Kidney (tissue), 14 donors: ENCODE data around the gene KCNJ8. TPM values are rescaled to one million over a fixed set of nuclear protein-coding genes. Genes with fewer than 3 reads are reported as not detected.
"Not testable (repeated sequence)": the region's sequence is repeated elsewhere in the genome, so short reads cannot be mapped to it uniquely, and the experiment has no call there.

Experiments used
- DNase-seq, 5 donors: peaks; one replicate each; pipeline ENCODE4 v3.0.0-alpha.2; 2013 to 2020
- FAIRE-seq: peaks from 2 replicates; lab custom pipeline; 2012; peaks lifted over from hg19 to GRCh38; lab: Jason Lieb, UNC
- H3K27ac ChIP-seq, 2 donors: one replicate each; pipeline ENCODE4 v1.7.0; 2013; ENCODE audit warnings: low read depth in 2 of 2, low read length in 2 of 2, inconsistent platforms in 1 of 2
- H3K27me3 ChIP-seq: one replicate; pipeline ENCODE4 v1.7.1; 2013; ENCODE audit warnings: low read length, inconsistent platforms; ENCODE audit not compliant: control insufficient read depth, insufficient read depth
- H3K36me3 ChIP-seq, 3 donors: one replicate each; pipeline versions ENCODE4 v1.7.0 to v1.7.1; 2013; ENCODE audit warnings: low read length in 3 of 3, control low read depth in 1 of 3, inconsistent platforms in 1 of 3; ENCODE audit not compliant: insufficient read depth in 3 of 3, control insufficient read depth in 2 of 3
- H3K4me1 ChIP-seq, 3 donors: one replicate each; pipeline versions ENCODE4 v1.7.0 to v1.7.1; 2013; ENCODE audit warnings: low read length in 3 of 3, inconsistent platforms in 1 of 3, low read depth in 1 of 3; ENCODE audit not compliant: control insufficient read depth in 2 of 3, insufficient read depth in 2 of 3
- H3K4me3 ChIP-seq, 3 donors: one replicate each; pipeline versions ENCODE4 v1.7.0 to v1.8.1; 2013; ENCODE audit warnings: low read length in 3 of 3, control low read depth in 1 of 3, inconsistent platforms in 1 of 3
- H3K9ac ChIP-seq, 3 donors: one replicate each; pipeline versions ENCODE4 v1.7.0 to v1.7.1; 2013; ENCODE audit warnings: low read length in 3 of 3, control low read depth in 1 of 3, inconsistent platforms in 1 of 3
- H3K9me3 ChIP-seq, 3 donors: one replicate each; pipeline versions ENCODE4 v1.7.0 to v1.7.1; 2013; ENCODE audit warnings: low read length in 3 of 3, control low read depth in 1 of 3, inconsistent platforms in 1 of 3; ENCODE audit not compliant: control insufficient read depth in 2 of 3, insufficient read depth in 1 of 3
- intact Hi-C: fragments of 100-400 bp; cut with DNase I; formaldehyde crosslinking; loops from one replicate; pipeline ENCODE4 v1.11.1; 2022
- polyA plus RNA-seq: library from polyadenylated mRNA; stranded (reverse); fragments of 350-450 nt; fragmentation: Illumina TruSeq; extraction: RNeasy Lipid Tissue Mini Kit (QIAGEN cat#74804); gene quantifications from one replicate; pipeline ENCODE4 v1.2.3, GENCODE V29; 2014; ENCODE audit warnings: low read depth, low replicate concordance; ENCODE audit not compliant: insufficient read depth
- total RNA-seq: library from RNA; stranded (reverse); fragmentation: NEBNext Ultra II Directional; extraction: Animal tissue kit (Norgen Biotek cat#: 25700); gene quantifications from one replicate; pipeline ENCODE4 v1.2.1, GENCODE V29; 2021
- TF ChIP-seq, protein P1 (sequence below): IDR thresholded peaks from 3 replicates; pipeline ENCODE4 v1.5.1; 2012; ENCODE audit warnings: mild to moderate bottlenecking, moderate library complexity, borderline replicate concordance; ENCODE audit not compliant: insufficient read depth; ENCODE audit errors: extremely low read depth
- donor health status: control.
- donor health status: control.
- donor health status: control.
- donor health status: control.
- donor health status: control.
- donor health status: DM: yes; HTN: yes; CAD: no.
- donor health status: Normal renal cell carcinoma (clear cell type).

Gene KCNJ8
- total and polyA plus RNA-seq, 2 donors from 2014 or later: 5.6 to 13.1 TPM

DNA sequence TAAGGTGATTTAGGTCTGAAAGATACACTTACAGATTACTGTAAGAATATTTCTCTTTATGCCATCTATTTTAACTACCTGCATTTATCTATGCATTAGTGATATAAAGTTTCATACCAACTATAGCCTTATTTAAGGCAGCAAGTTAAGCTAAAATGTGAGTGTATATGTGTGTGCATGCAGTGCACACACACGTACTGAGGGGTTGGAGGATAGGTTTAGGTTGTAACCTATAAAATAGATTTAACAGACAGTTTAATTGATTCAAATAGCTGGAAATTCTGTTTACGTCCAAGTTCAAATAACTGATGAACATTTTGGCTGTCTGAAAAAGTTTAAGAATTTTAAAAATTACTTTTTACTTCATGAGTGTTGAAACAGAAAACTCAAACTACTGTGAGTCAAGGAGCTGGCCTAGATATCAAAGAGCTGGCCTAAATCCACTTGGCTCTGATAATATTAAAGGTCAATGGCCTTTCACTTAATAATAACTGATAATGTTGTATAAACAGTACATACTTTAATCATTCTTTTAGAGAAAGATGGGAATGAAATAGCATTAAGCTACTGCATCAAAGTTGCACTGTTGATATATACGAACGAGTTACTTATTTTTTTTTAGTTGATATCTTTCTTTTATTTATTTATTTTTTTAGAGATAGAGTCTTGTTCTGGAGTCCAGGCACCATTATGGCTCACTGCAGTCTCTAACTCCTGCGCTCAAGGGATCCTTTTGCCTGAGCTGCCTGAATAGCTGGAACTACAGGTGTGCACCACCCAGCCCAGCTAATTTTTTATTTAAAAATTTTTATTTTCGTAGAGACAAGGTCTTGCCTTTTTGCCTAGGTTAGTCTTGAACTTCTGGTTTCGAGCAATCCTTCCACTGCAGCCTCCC is 13.8 kb upstream of the KCNJ8 start:
- no peaks in the 10 kb centered on the region for H3K36me3 ChIP-seq
- peak in 1 of 5 donors; percentile 39 for DNase-seq
- peaks cover 0 to 2% (median 0%) of the 10 kb centered on the region in 3 donors for H3K9me3 ChIP-seq
- TF ChIP-seq, protein P1, sequence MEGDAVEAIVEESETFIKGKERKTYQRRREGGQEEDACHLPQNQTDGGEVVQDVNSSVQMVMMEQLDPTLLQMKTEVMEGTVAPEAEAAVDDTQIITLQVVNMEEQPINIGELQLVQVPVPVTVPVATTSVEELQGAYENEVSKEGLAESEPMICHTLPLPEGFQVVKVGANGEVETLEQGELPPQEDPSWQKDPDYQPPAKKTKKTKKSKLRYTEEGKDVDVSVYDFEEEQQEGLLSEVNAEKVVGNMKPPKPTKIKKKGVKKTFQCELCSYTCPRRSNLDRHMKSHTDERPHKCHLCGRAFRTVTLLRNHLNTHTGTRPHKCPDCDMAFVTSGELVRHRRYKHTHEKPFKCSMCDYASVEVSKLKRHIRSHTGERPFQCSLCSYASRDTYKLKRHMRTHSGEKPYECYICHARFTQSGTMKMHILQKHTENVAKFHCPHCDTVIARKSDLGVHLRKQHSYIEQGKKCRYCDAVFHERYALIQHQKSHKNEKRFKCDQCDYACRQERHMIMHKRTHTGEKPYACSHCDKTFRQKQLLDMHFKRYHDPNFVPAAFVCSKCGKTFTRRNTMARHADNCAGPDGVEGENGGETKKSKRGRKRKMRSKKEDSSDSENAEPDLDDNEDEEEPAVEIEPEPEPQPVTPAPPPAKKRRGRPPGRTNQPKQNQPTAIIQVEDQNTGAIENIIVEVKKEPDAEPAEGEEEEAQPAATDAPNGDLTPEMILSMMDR: no peak
- H3K4me3 ChIP-seq: no peak overlapping the region
- intact Hi-C loops: no loop called here
- no peak overlapping the region for H3K27ac ChIP-seq
- no peak overlapping the region for H3K9ac ChIP-seq
- FAIRE-seq: peak; percentile 50
- H3K4me1 ChIP-seq: no peaks in the 10 kb centered on the region
- H3K27me3 ChIP-seq: no peaks in the 10 kb centered on the region

DNA sequence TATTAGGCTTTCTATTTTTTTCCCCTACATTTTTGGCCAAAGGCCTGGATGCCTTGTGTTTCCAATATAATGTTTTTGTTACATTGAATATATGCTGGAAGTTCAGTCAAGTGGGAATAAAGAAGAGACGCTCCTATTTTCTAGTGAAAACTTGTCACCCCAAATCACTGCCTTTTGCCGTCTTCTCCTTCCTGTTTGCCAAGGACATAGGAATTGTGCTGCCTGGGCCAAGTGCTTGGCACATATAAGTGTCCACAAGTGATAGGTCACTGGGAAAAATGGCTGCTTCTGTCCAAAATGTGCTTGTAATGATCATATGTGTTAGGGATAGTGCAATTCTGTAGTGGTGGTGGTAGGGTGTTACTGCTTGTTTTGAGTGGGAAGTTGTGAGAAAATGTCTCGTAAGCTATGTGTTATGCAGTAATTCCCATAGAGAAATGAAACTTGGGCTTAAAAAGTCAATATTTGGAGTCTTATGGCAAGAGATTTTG is 11.6 kb upstream of the KCNJ8 start:
- no peaks in the 10 kb centered on the region for H3K4me1 ChIP-seq
- no peak overlapping the region for H3K4me3 ChIP-seq
- FAIRE-seq (no peak), DNase-seq (peak in 1 of 5 donors; percentile 31)
- no peaks in the 10 kb centered on the region for H3K27me3 ChIP-seq
- TF ChIP-seq, protein P1: no peak
- H3K9ac ChIP-seq: no peak overlapping the region
- intact Hi-C loops: no loop called here
- no peaks in the 10 kb centered on the region for H3K36me3 ChIP-seq
- H3K27ac ChIP-seq: no peak overlapping the region
- peaks cover 0 to 2% (median 0%) of the 10 kb centered on the region in 3 donors for H3K9me3 ChIP-seq

DNA sequence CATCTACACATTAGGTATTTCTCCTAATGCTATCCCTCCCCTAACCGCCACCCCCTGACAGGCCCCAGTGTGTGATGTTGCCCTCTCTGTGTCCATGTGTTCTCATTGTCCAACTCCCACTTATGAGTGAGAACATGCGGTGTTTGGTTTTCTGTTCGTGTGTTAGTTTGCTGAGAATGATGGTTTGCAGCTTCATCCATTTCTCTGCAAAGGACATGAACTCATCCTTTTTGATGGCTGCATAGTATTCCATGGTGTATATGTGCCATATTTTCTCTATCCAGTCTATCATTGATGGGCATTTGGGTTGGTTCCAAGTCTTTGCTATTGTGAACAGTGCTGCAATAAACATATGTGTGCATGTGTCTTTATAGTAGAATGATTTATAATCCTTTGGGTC is 8.2 kb upstream of the KCNJ8 start:
- H3K9me3 ChIP-seq, FAIRE-seq, H3K9ac ChIP-seq, H3K27ac ChIP-seq, intact Hi-C loops, H3K4me1 ChIP-seq, DNase-seq, H3K36me3 ChIP-seq, H3K4me3 ChIP-seq, H3K27me3 ChIP-seq: not testable (repeated sequence)

DNA sequence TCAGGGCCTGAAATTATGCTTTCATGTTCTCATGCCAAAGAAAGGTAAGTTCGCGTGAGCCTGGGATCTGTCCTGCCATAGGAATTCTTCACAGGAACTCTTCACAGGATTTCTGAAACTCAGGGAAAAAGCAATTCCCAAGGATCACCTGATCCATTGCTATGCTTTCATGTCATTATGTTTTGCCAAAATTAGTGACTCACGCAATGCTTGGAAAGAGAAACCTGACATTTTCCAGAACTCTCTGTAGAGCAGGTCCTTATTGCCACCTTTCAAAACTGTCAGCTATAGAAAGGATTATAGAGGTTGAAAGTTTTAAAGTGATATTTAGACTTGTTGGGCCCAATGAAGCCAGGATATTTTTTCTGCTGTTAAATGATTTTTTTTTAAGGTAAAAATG is 6.3 kb upstream of the KCNJ8 start:
- FAIRE-seq (no peak), DNase-seq (no peak)
- Histone ChIP-seq H3K36me3 (no peaks in the 10 kb centered on the region), H3K27me3 (no peaks in the 10 kb centered on the region), H3K4me1 (no peaks in the 10 kb centered on the region), H3K9me3 (no peaks in the 10 kb centered on the region), H3K9ac (no peak overlapping the region), H3K4me3 (no peak overlapping the region), H3K27ac (no peak overlapping the region)
- TF ChIP-seq, protein P1: no peak
- intact Hi-C loops: no loop called here
